SK-N-SH treated with all-trans-retinoic acid at 6 μM for 48 hours (cell line): ENCODE data around the gene CATSPERB.

Experiments
- ATAC-seq: fragments of 200-7000 bp; cut with Tn5 transposase; 3 replicates; pipeline ENCODE4 v1.9.1; 2020; ENCODE audit warnings: mild to moderate bottlenecking, moderate library complexity
- CREB5 ChIP-seq: fragments of 250-450 bp; sonication (Bioruptor Pico); IDR thresholded peaks from 2 replicates; pipeline ENCODE4 v1.5.1; 2020; ENCODE audit warnings: low read depth, mild to moderate bottlenecking, moderate library complexity
- CSDC2 ChIP-seq: fragments of 250-450 bp; sonication (Bioruptor Pico); IDR thresholded peaks from 2 replicates; pipeline ENCODE4 v1.5.0; 2020; ENCODE audit warnings: mild to moderate bottlenecking, moderate library complexity
- CSRNP3 ChIP-seq: fragments of 250-450 bp; sonication (Bioruptor Pico); IDR thresholded peaks from 2 replicates; pipeline ENCODE4 v1.5.1; 2021; ENCODE audit warnings: mild to moderate bottlenecking, moderate library complexity
- ESRRG ChIP-seq: fragments of 250-450 bp; sonication (Bioruptor Pico); IDR thresholded peaks from 2 replicates; pipeline ENCODE4 v1.6.1; 2021; ENCODE audit warnings: mild to moderate bottlenecking
- GLIS3 ChIP-seq: fragments of 250-450 bp; sonication (Bioruptor Pico); IDR thresholded peaks from 2 replicates; pipeline ENCODE4 v1.5.0; 2020; ENCODE audit warnings: mild to moderate bottlenecking, moderate library complexity
- ISL1 ChIP-seq: fragments of 250-450 bp; sonication (Bioruptor Pico); IDR thresholded peaks from 2 replicates; pipeline ENCODE4 v2.1.2; 2022; ENCODE audit warnings: mild to moderate bottlenecking, moderate library complexity
- OSR1 ChIP-seq: fragments of 250-450 bp; sonication (Bioruptor Pico); IDR thresholded peaks from 2 replicates; pipeline ENCODE4 v1.8.0; 2022; ENCODE audit warnings: moderate library complexity, mild to moderate bottlenecking, inconsistent platforms
- PATZ1 ChIP-seq: fragments of 250-450 bp; sonication (Bioruptor Pico); IDR thresholded peaks from 2 replicates; pipeline ENCODE4 v1.8.0; 2020; ENCODE audit warnings: mild to moderate bottlenecking, moderate library complexity, borderline replicate concordance
- POU6F1 ChIP-seq: fragments of 250-450 bp; sonication (Bioruptor Pico); IDR thresholded peaks from 2 replicates; pipeline ENCODE4 v1.8.0; 2021; ENCODE audit warnings: low read depth, mild to moderate bottlenecking, moderate library complexity, borderline replicate concordance
- PPARA ChIP-seq: fragments of 250-450 bp; sonication (Bioruptor Pico); IDR thresholded peaks from 2 replicates; pipeline ENCODE4 v1.5.0; 2020; ENCODE audit warnings: mild to moderate bottlenecking, borderline replicate concordance
- RARB ChIP-seq: fragments of 250-450 bp; sonication (Bioruptor Pico); IDR thresholded peaks from 2 replicates; pipeline ENCODE4 v1.8.0; 2021; ENCODE audit warnings: mild to moderate bottlenecking, moderate library complexity
- SNAI2 ChIP-seq: fragments of 250-450 bp; sonication (Bioruptor Pico); IDR thresholded peaks from 2 replicates; pipeline ENCODE4 v1.5.0; 2020; ENCODE audit warnings: mild to moderate bottlenecking, moderate library complexity
- TCF4 ChIP-seq: fragments of 250-450 bp; sonication (Bioruptor Pico); IDR thresholded peaks from 2 replicates; pipeline ENCODE4 v1.8.0; 2021; ENCODE audit warnings: mild to moderate bottlenecking, moderate library complexity, borderline replicate concordance
- TOX ChIP-seq: fragments of 250-450 bp; sonication (Bioruptor Pico); IDR thresholded peaks from 2 replicates; pipeline ENCODE4 v1.8.0; 2021; ENCODE audit warnings: mild to moderate bottlenecking, moderate library complexity, borderline replicate concordance
- TSHZ2 ChIP-seq: fragments of 250-450 bp; sonication (Bioruptor Pico); IDR thresholded peaks from 2 replicates; pipeline ENCODE4 v1.5.0; 2020; ENCODE audit warnings: mild to moderate bottlenecking, moderate library complexity
- ZFP3 ChIP-seq: fragments of 250-450 bp; sonication (Bioruptor Pico); IDR thresholded peaks from 2 replicates; pipeline ENCODE4 v1.5.0; 2020; ENCODE audit warnings: mild to moderate bottlenecking, moderate library complexity
- ZFP30 ChIP-seq: fragments of 450-650 bp; formaldehyde crosslinking; IDR thresholded peaks from 2 replicates; pipeline ENCODE4 v1.5.0; 2022; ENCODE audit warnings: mild to moderate bottlenecking, moderate library complexity
- ZNF565 ChIP-seq: fragments of 450-650 bp; formaldehyde crosslinking; conservative IDR thresholded peaks from 2 replicates; pipeline ENCODE4 v1.5.0; 2020; ENCODE audit warnings: low read depth, mild to moderate bottlenecking, moderate library complexity
- ZNF70 ChIP-seq: fragments of 450-650 bp; formaldehyde crosslinking; IDR thresholded peaks from 2 replicates; pipeline ENCODE4 v1.5.0; 2020; ENCODE audit warnings: mild to moderate bottlenecking, moderate library complexity
- ZNF8 ChIP-seq: fragments of 450-650 bp; formaldehyde crosslinking; IDR thresholded peaks from 2 replicates; pipeline ENCODE4 v1.5.0; 2020; ENCODE audit warnings: mild to moderate bottlenecking, moderate library complexity

CATSPERB gene

GRCh38 chr14:91748049-91748448 lies 16.2 kb upstream of the CATSPERB start:
- ATAC-seq, result no peak
- TF ChIP-seq ZFP3 (CRISPR knock-in tag), result no peak
- no peak for TF ChIP-seq SNAI2 (CRISPR knock-in tag)
- TF ChIP-seq TSHZ2, result no peak
- TF ChIP-seq CSDC2 (CRISPR knock-in tag), result no peak
- TF ChIP-seq OSR1 (CRISPR knock-in tag), result no peak
- TF ChIP-seq POU6F1 (CRISPR knock-in tag), result no peak
- no peak for TF ChIP-seq ZNF8 (CRISPR knock-in tag)
- TF ChIP-seq CREB5, result no peak
- no peak for TF ChIP-seq RARB
- no peak for TF ChIP-seq TOX (CRISPR knock-in tag)
- TF ChIP-seq GLIS3 (CRISPR knock-in tag), result no peak
- no peak for TF ChIP-seq PATZ1 (CRISPR knock-in tag)
- no peak for TF ChIP-seq PPARA (CRISPR knock-in tag)
- no peak for TF ChIP-seq TCF4 (CRISPR knock-in tag)
- TF ChIP-seq CSRNP3, result no peak
- TF ChIP-seq ZNF70 (CRISPR knock-in tag), result no peak
- TF ChIP-seq ISL1 (CRISPR knock-in tag), result no peak
- TF ChIP-seq ZNF565, result no peak
- no peak for TF ChIP-seq ESRRG
- no peak for TF ChIP-seq ZFP30 (CRISPR knock-in tag)

GRCh38 chr14:91745344-91745743 lies 13.5 kb upstream of the CATSPERB start:
- ATAC-seq, result no peak
- TF ChIP-seq ZFP3 (CRISPR knock-in tag), result no peak
- no peak for TF ChIP-seq TSHZ2
- TF ChIP-seq ISL1 (CRISPR knock-in tag), result no peak
- no peak for TF ChIP-seq CSRNP3
